A673 (cell line): Measurements from ENCODE around the gene FLRT2.

Source experiments
- CTCF ChIP-seq: fragments of 300-800, 200-600 bp; sonication (generic); conservative IDR thresholded peaks from 2 replicates; pipeline ENCODE4 v1.5.1; 2017; ENCODE audit warnings: low read depth, mild to moderate bottlenecking, antibody characterized with exemption, low read length, moderate library complexity, mixed read lengths
- EZH2 ChIP-seq: fragments of 200-600 bp; sonication (generic); IDR thresholded peaks from 2 replicates; pipeline ENCODE4 v1.6.1; 2017; ENCODE audit warnings: borderline replicate concordance, low read depth, mild to moderate bottlenecking, mixed read lengths, antibody characterized with exemption, low read length; ENCODE audit not compliant: poor library complexity, severe bottlenecking

GRCh38 chr14:85546390-85546789 lies 16.4 kb downstream of the FLRT2 start:
- TF ChIP-seq CTCF (no peak), EZH2 (no peak)
